Stimulated activated effector memory CD8-positive, alpha-beta T cell treated with anti-CD3 and anti-CD28 coated beads, Interleukin-12 subunit alpha, Interleukin-12 subunit beta, amount 100 ng/mL, for 72 hours (primary cell): ENCODE data around the gene SLC2A8.

Source experiments
- ATAC-seq: fragments of 150-1000 bp; cut with Tn5 transposase; 2 replicates; pipeline ENCODE4 v1.10.0; 2021
- DNase-seq, 2 donors: peaks; one replicate each; pipeline ENCODE4 v3.0.0; 2021 to 2022; ENCODE audit warnings: low spot score in 2 of 2
- H3K27ac Mint-ChIP-seq: one replicate; pipeline ENCODE4 v1.8.0; 2022; ENCODE audit warnings: mild to moderate bottlenecking, mixed read lengths
- H3K36me3 Mint-ChIP-seq: one replicate; pipeline ENCODE4 v1.8.0; 2022; ENCODE audit warnings: mild to moderate bottlenecking, mixed read lengths
- H3K4me1 Mint-ChIP-seq: one replicate; pipeline ENCODE4 v1.8.0; 2022; ENCODE audit warnings: mixed read lengths
- H3K4me3 Mint-ChIP-seq: one replicate; pipeline ENCODE4 v1.8.0; 2022; ENCODE audit warnings: mild to moderate bottlenecking, mixed read lengths
- H3K9me3 Mint-ChIP-seq: one replicate; pipeline ENCODE4 v1.8.0; 2022; ENCODE audit warnings: mixed read lengths

Gene SLC2A8

DNA sequence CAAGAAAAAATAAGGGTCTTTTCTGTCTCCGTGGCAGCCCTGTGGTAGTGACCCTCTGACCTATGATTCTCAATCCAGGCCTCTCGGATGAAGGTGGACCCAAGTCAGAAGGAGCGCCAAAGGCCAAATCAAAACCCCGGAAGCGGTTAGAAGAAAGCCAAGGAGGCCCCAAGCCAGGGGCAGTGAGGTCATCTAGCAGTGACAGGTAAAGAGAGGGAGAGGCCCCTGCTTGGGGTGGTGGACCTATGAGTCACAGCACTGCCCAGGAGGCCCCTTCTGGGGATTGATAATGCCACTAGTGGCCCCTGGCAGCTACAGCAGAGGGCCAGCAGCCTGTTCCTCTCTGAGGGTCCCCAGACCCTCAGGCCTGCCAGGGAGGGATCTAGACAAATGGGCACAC, 6.4 kb upstream of the SLC2A8 start:
- H3K9me3 Mint-ChIP-seq: no peaks in the 10 kb centered on the region
- no peak overlapping the region for H3K27ac Mint-ChIP-seq
- no peaks in the 10 kb centered on the region for H3K36me3 Mint-ChIP-seq
- H3K4me3 Mint-ChIP-seq: no peak overlapping the region
- peaks cover 30% of the 10 kb centered on the region for H3K4me1 Mint-ChIP-seq
- ATAC-seq (no peak), DNase-seq (no peak)

DNA sequence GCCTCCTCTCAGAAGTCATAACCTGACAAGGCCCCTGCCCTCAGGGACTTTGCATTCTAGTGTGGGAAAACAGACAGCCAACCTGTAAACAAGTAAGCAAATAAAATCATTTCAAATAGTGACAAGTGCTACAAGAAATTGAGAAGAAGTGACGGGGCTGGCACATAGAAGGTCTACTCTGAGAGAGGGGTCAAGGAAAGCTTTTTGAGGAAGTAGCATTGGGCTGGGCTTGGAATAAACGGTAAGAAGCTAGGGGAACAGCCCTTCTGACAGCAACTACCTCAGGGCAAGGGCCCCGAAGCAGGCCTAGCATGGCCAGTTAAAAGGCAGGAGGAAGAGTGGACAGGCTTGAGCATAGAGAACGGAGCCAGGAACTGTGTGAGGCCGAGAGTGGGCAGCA, 4.8 kb upstream of the SLC2A8 start:
- DNase-seq: no peak
- Mint-ChIP-seq H3K27ac (no peak overlapping the region), H3K4me3 (no peak overlapping the region), H3K9me3 (no peaks in the 10 kb centered on the region), H3K36me3 (peaks cover 5% of the 10 kb centered on the region), H3K4me1 (peaks cover 32% of the 10 kb centered on the region)
- ATAC-seq: no peak

DNA sequence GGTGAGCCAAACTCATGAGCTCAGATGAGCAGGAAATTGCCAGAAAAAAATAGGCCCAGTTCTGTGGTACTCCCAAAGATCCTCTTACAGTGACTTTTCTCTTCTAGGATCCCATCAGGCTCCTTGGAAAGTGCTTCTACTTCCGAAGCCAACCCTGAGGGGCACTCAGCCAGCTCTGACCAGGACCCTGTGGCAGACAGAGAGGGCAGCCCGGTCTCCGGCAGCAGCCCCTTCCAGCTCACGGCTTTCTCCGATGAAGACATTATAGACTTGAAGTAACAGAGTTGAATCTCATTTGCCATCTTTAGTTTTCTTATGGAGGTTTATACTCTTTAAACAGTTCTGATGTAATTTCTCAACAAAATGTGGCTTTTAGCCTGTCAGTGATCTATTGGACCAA, 4.0 kb upstream of the SLC2A8 start:
- peaks cover 5% of the 10 kb centered on the region for H3K36me3 Mint-ChIP-seq
- no peak overlapping the region for H3K4me3 Mint-ChIP-seq
- H3K4me1 Mint-ChIP-seq: peaks cover 31% of the 10 kb centered on the region
- DNase-seq (no peak), ATAC-seq (no peak)
- no peak overlapping the region for H3K27ac Mint-ChIP-seq
- no peaks in the 10 kb centered on the region for H3K9me3 Mint-ChIP-seq

DNA sequence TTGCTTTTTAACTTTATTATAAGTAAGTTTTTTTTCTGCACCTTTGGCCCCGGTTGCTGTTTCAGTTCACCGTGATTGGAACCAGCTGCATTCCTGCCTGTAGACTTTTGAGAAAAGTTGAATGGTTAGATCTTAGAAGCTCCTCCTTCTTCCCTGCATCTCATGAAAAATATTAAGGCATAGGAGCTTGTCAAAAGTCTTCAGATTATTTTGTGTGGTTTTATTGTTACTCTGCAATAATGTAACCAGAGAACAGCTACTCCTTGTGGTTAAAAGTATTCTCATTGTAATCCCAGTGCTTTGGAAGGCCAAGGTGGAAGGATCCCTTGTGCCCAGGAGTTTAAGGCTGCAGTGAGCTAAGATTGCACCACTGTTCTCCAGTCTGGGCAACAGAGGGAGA, 3.3 kb upstream of the SLC2A8 start:
- H3K36me3 Mint-ChIP-seq: peaks cover 5% of the 10 kb centered on the region
- no peak overlapping the region for H3K4me3 Mint-ChIP-seq
- DNase-seq: no peak
- no peak overlapping the region for H3K27ac Mint-ChIP-seq
- H3K4me1 Mint-ChIP-seq: peaks cover 31% of the 10 kb centered on the region
- no peaks in the 10 kb centered on the region for H3K9me3 Mint-ChIP-seq
- no peak for ATAC-seq

DNA sequence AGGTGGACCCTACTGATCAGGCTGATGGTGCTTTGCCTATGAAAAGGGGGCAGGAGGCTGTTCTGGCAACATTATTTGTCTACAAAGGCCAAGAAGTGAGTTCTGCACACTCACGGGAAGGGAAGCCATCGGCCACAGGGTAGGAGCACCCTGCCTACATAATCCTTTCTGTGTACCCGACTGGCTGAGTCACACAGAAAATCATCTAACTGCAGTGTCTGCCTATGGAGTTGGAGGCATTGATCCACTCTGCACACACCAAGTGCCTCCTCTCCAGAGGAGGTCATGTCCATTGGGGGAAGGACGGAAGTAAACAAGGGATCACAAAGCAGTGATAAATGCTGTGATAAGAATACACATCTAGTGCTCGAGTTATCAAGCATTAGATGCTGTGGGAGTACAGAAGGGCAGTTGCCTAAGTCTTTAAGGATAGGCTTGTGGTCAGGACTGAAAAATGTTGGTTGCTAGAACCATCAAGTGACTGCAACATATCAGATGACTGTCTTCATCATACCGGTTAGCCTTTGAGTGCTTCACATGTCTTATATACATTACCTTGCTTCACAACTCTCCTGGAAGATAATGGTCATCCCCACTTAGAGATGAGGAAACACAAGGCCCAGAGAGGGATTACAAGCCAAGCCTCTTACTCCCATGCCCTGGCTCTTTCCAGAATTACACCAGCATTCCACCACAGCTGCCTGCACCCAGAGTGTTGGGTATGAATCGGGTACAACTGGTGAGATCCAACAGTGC, 1.3 kb upstream of the SLC2A8 start:
- ATAC-seq (no peak), DNase-seq (no peak)
- Mint-ChIP-seq H3K27ac (no peak overlapping the region), H3K4me1 (peaks cover 23% of the 10 kb centered on the region), H3K9me3 (no peaks in the 10 kb centered on the region), H3K4me3 (peak overlapping the region; percentile 79), H3K36me3 (peaks cover 10% of the 10 kb centered on the region)

DNA sequence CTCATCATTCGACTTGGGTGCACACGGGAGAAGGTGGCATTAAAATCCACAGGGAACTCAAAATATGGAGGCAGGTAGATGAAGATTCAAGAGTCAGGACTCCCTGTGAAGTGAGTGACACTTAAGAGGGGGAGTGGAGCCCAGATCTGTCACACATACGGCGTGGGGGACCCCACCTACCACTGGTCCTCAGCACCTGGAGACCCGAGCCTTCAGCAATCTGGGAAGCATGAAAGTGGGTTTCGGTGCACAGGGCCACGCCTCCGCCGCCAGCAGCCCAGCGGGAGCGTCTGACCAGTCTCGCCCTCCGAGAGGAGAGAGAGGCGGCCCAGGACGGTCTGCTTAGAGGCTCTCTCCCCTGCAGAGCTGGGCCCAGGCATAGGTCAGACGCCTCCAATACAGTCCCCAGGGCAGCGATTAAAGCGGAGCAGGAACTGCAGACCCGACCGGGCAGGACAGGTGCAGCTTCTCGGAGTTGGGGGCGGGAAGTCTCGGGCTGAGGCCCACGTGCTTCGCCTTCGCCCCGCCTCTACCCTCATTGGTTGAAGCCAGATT, 639 bp upstream of the SLC2A8 start:
- no peaks in the 10 kb centered on the region for H3K9me3 Mint-ChIP-seq
- H3K4me3 Mint-ChIP-seq: peak overlapping the region; percentile 79
- peaks cover 23% of the 10 kb centered on the region for H3K4me1 Mint-ChIP-seq
- ATAC-seq: no peak
- H3K27ac Mint-ChIP-seq: no peak overlapping the region
- no peak for DNase-seq
- peaks cover 10% of the 10 kb centered on the region for H3K36me3 Mint-ChIP-seq

DNA sequence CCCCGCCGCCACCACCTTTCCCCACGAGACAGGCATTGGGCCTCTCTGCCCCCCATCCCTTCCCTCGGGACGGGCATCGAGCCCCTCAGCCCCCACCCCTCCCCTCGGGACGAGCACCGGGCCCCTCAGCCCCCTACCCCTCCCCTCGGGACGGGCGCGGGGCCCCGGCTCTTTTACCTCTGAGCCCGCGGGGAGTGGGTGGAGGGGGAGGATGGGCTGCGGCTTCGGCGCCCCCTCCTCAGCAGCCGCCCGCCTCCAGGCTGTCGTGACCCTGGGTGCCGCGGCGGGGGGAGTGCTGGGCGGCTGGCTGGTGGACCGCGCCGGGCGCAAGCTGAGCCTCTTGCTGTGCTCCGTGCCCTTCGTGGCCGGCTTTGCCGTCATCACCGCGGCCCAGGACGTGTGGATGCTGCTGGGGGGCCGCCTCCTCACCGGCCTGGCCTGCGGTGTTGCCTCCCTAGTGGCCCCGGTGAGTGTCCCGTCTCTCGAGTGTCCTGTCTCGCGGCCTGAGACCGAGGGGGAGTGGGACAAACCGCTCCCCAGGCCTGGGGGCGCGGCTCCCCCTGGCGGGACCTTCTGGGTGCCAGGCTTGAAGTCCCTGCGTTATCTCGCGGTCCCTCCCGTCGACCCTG, 791 bp downstream of the SLC2A8 start:
- DNase-seq: peak; percentile 30 to 70
- Mint-ChIP-seq H3K9me3 (no peaks in the 10 kb centered on the region), H3K36me3 (peaks cover 10% of the 10 kb centered on the region), H3K4me1 (peaks cover 23% of the 10 kb centered on the region), H3K27ac (peak overlapping the region; percentile 68), H3K4me3 (peak overlapping the region; percentile 79)
- ATAC-seq: no peak

DNA sequence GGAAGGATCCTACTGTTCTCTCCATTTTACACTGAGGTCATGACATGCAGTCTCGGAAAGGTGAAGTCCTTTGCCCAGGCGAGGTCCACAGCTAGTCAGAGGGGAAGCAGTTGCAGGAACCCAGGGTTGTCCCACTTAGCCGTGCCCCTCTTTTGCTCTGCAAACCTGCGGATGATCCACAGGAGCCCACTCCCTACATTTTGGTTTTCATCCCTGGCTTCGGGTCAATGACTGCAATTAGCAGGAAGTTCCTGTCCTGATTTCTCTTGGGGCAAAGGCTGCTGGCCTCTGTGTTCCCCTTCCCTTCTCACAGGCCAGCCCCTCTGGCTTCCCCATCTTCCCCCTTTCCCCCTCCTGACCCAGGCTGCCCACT, 1.3 kb downstream of the SLC2A8 start:
- Mint-ChIP-seq H3K9me3 (no peaks in the 10 kb centered on the region), H3K4me3 (peak overlapping the region; percentile 79), H3K36me3 (peaks cover 10% of the 10 kb centered on the region), H3K27ac (peak overlapping the region; percentile 68), H3K4me1 (peaks cover 23% of the 10 kb centered on the region)
- DNase-seq (no peak), ATAC-seq (no peak)

DNA sequence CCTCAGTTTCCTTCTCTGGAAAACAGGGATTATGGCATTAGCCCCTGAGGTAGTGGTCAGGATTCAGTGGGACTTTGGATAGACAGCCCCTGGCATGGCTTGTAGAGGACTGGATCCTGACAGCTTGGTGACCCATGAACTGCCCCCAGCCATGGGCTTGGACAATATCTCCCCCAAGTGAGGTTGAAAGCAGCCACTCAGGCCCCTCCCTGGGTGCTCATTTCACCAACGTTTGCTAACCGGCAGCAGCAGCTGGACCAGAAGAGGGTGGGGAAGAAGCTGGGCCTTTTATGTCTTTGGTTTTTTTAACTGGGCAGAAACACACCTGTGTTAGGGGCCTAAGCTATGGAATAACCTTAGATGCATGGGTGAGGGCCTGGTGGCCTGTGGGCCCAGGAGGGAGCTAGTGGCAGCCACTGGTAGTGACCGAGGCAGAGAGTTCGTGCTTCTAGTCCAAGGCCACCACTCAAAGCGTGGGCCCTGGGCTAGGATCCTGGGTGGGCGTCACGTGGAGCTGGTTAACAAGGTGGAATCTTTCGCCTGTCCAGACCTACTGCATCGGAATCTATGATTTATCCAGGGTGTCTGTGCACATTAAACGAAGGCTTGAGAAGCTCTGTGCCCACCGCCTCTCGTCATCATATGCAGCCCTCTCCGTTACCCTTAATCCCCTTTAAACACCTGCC, 1.9 kb downstream of the SLC2A8 start:
- no peak for ATAC-seq
- DNase-seq: no peak
- Mint-ChIP-seq H3K4me1 (peaks cover 23% of the 10 kb centered on the region), H3K36me3 (peaks cover 10% of the 10 kb centered on the region), H3K27ac (peak overlapping the region; percentile 68), H3K4me3 (peak overlapping the region; percentile 79), H3K9me3 (no peaks in the 10 kb centered on the region)

DNA sequence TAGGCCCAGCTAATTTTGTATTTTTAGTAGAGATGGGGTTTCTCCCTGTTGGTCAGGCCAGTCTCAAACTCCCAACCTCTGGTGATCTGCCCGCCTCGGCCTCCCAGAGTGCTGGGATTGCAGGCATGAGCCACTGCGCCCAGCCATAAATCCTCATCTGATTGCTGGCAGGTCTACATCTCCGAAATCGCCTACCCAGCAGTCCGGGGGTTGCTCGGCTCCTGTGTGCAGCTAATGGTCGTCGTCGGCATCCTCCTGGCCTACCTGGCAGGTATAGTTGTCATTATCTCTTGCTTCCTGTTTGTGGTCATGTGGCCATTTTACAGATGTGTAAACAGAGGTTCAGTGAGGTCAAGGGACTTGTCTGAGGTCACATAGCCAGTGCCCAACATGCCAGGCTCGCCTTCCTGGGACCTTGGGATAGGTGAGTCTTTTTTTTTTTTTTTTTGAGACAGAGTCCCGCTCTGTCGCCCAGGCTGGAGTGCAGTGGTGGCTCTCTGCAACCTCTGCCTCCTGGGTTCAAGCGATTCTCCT, 2.8 kb downstream of the SLC2A8 start:
- Mint-ChIP-seq H3K4me3 (no peak overlapping the region), H3K36me3 (peaks cover 10% of the 10 kb centered on the region), H3K27ac (no peak overlapping the region), H3K9me3 (no peaks in the 10 kb centered on the region), H3K4me1 (peaks cover 23% of the 10 kb centered on the region)
- no peak for DNase-seq
- no peak for ATAC-seq

DNA sequence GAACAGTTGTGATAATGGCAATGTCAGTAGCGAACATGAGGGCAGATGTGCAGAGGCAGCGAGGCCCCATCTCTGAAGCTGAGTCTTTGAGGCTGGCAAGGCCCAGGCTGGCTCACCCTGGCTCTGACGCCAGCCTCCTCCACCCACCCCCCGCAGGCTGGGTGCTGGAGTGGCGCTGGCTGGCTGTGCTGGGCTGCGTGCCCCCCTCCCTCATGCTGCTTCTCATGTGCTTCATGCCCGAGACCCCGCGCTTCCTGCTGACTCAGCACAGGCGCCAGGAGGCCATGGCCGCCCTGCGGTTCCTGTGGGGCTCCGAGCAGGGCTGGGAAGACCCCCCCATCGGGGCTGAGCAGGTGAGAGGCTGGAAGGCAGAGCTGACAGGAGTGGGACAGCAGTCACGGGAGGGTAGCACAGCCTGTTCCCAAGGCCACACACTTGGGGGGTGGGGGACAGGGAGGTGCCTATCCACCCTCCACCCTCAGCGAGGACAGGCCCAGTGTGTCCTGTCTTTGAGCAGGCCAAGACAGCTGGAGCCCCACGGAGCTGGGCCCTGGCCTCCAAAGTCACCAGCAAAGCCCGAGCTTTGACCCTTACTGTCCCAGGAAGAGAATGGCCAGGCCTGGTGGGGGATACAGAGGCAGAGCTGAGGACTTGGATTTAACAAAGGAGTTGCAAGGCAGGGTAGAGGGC, 5.6 kb downstream of the SLC2A8 start:
- no peak for DNase-seq
- peaks cover 6% of the 10 kb centered on the region for H3K36me3 Mint-ChIP-seq
- H3K27ac Mint-ChIP-seq: no peak overlapping the region
- no peaks in the 10 kb centered on the region for H3K9me3 Mint-ChIP-seq
- no peak overlapping the region for H3K4me3 Mint-ChIP-seq
- no peak for ATAC-seq
- peaks cover 9% of the 10 kb centered on the region for H3K4me1 Mint-ChIP-seq

DNA sequence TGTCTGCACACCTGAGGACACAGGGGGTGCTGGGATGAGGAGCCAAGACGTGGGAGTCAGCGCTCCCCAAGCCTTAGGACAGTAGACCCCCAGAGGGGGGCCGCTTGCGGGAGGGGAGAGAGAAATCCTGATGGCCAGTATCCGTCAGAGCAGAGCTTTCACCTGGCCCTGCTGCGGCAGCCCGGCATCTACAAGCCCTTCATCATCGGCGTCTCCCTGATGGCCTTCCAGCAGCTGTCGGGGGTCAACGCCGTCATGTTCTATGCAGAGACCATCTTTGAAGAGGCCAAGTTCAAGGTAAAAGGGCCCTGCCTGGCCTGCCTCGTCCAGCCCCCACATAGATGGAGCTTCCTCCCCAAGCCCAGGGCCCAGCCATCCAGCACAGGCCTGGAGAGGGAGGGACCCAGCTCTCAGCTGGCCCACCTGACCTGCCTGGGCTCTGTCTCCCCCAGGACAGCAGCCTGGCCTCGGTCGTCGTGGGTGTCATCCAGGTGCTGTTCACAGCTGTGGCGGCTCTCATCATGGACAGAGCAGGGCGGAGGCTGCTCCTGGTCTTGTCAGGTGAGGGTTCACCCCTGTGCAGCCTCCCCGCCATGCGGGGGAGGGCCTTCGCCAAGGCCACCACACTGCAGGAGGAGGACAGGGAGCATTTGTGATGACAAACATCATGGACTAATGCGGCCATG, 6.7 kb downstream of the SLC2A8 start:
- Mint-ChIP-seq H3K36me3 (peaks cover 6% of the 10 kb centered on the region), H3K9me3 (no peaks in the 10 kb centered on the region), H3K27ac (no peak overlapping the region), H3K4me1 (peaks cover 1% of the 10 kb centered on the region), H3K4me3 (no peak overlapping the region)
- DNase-seq (no peak), ATAC-seq (no peak)

DNA sequence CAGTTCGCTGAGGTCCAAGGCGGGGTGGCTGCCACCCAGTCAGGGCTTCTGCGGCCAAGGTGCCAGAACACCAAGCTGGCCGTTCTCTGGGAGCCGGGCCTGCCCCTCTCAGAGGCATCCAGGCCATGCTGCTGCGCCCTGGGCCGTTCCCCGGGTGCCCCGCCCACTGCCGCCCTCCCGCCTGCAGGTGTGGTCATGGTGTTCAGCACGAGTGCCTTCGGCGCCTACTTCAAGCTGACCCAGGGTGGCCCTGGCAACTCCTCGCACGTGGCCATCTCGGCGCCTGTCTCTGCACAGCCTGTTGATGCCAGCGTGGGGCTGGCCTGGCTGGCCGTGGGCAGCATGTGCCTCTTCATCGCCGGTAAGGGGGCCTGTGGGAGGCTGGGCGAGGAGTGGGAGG, 7.7 kb downstream of the SLC2A8 start:
- Mint-ChIP-seq H3K9me3 (no peaks in the 10 kb centered on the region), H3K36me3 (peaks cover 6% of the 10 kb centered on the region), H3K4me1 (no peaks in the 10 kb centered on the region), H3K27ac (no peak overlapping the region), H3K4me3 (no peak overlapping the region)
- DNase-seq (no peak), ATAC-seq (no peak)

DNA sequence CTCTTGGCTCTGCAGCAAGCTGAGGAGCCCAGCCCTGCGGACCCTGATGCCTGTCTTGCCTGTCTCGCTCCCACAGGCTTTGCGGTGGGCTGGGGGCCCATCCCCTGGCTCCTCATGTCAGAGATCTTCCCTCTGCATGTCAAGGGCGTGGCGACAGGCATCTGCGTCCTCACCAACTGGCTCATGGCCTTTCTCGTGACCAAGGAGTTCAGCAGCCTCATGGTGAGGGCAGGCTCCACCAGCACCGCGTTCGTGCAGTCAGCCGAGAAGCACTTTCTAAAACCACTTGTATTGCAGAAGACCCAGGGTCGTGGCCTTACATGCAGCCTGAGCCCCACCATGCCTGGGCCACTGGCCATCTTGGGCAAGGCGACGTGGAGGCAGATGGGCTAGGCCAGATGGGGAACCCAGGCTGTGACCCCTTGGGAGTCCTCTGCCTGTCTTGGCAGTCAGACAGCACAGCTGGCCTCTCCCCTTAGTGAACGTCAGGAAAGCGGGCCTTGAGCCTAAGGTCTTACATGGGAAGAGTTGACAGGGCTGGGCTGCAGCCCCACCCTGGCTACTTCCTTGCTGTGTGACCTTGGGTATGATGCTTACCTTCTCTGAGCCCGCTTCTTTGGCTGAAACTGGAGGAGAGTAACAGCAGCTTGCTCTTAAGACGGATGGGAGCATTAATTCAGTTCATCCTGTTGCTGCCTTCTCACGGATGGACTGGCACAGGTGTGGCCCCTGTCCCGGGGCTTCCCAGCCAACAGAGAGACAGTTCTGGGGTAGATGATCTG, 8.6 kb downstream of the SLC2A8 start:
- no peak for DNase-seq
- Mint-ChIP-seq H3K4me1 (no peaks in the 10 kb centered on the region), H3K9me3 (no peaks in the 10 kb centered on the region), H3K27ac (no peak overlapping the region), H3K36me3 (peaks cover 2% of the 10 kb centered on the region), H3K4me3 (no peak overlapping the region)
- no peak for ATAC-seq
